Calu3 (cell line): Measurements from ENCODE around the gene PSMB5. TPM values are rescaled to one million over a fixed set of nuclear protein-coding genes. Genes with fewer than 3 reads are reported as not detected.
A peak's percentile ranks its signal among the peaks of the same experiment; 100 is the strongest.

Experiments
- BruUV-seq: library from RNA; stranded (reverse); fragments of 400-500 nt; replicated peaks from 2 replicates; lab custom pipeline; 2021; lab: Mats Ljungman, UMichigan
- CTCF ChIA-PET: fragments of 300-600 bp; sonication (Branson Sonifier 250); formaldehyde crosslinking; loops from one replicate; lab custom pipeline; 2022; ENCODE audit warnings: antibody characterized with exemption; lab: Charles Lee
- DNase-seq: peaks from one replicate; pipeline ENCODE4 v3.0.0; 2022
- H3K27ac Mint-ChIP-seq: one replicate; pipeline ENCODE4 v1.8.0; 2022; ENCODE audit warnings: mixed read lengths; ENCODE audit not compliant: unreplicated experiment
- H3K27me3 Mint-ChIP-seq: one replicate; pipeline ENCODE4 v1.8.0; 2022; ENCODE audit warnings: mixed read lengths; ENCODE audit not compliant: unreplicated experiment
- H3K36me3 Mint-ChIP-seq: one replicate; pipeline ENCODE4 v1.8.0; 2022; ENCODE audit warnings: mild to moderate bottlenecking, moderate library complexity, mixed read lengths; ENCODE audit not compliant: insufficient read depth, unreplicated experiment
- H3K4me1 Mint-ChIP-seq: one replicate; pipeline ENCODE4 v1.8.0; 2022; ENCODE audit warnings: mild to moderate bottlenecking, low read depth, mixed read lengths; ENCODE audit not compliant: unreplicated experiment
- H3K4me3 Mint-ChIP-seq: one replicate; pipeline ENCODE4 v1.8.0; 2022; ENCODE audit warnings: mild to moderate bottlenecking, low read depth, moderate library complexity, mixed read lengths; ENCODE audit not compliant: unreplicated experiment
- H3K9me3 Mint-ChIP-seq: one replicate; pipeline ENCODE4 v1.8.0; 2022; ENCODE audit warnings: low read depth, mixed read lengths; ENCODE audit not compliant: unreplicated experiment
- CTCF ChIP-seq: fragments of 200-600 bp; IDR thresholded peaks from one replicate; pipeline ENCODE4 v1.8.0; 2022; ENCODE audit warnings: antibody characterized with exemption; ENCODE audit not compliant: unreplicated experiment
- intact Hi-C: fragments of 100-400 bp; cut with micrococcal nuclease; formaldehyde crosslinking; loops from one replicate; pipeline ENCODE4 v1.10.0; 2022; ENCODE audit not compliant: unreplicated experiment
- total RNA-seq: library from RNA; stranded (reverse); gene quantifications from 2 replicates; pipeline ENCODE4 v1.2.3, GENCODE V29; 2022

The PSMB5 gene
- total RNA-seq, 1 experiment from 2014 or later: 121 TPM

- Mint-ChIP-seq H3K27ac (no peak overlapping the region), H3K27me3 (peaks cover 32% of the 10 kb centered on the region), H3K36me3 (no peaks in the 10 kb centered on the region), H3K9me3 (no peaks in the 10 kb centered on the region), H3K4me3 (no peak overlapping the region), H3K4me1 (no peaks in the 10 kb centered on the region)
- no peak for DNase-seq
- intact Hi-C loops: no loop called here
- BruUV-seq: no TSS peak
- no peak for TF ChIP-seq CTCF
- CTCF ChIA-PET: no interaction called here
Observed at GRCh38 chr14:23040100-23040499, 5.4 kb upstream of the PSMB5 start.

GRCh38 chr14:23035303-23036144 is 824 bp upstream of the PSMB5 start:
- H3K36me3 Mint-ChIP-seq: peaks cover 38% of the 10 kb centered on the region
- H3K4me1 Mint-ChIP-seq: peaks cover 8% of the 10 kb centered on the region
- no peaks in the 10 kb centered on the region for H3K27me3 Mint-ChIP-seq
- peak overlapping the region; percentile 95 for H3K4me3 Mint-ChIP-seq
- CTCF ChIA-PET: interaction anchor here (0.6 kb wide), 1 partner anchor 181 kb away, joined by 3 read pairs; no protein-coding TSS in a partner anchor
- H3K9me3 Mint-ChIP-seq: no peaks in the 10 kb centered on the region
- DNase-seq: no peak
- intact Hi-C loops: no loop called here
- peak overlapping the region; percentile 99 for H3K27ac Mint-ChIP-seq
- TF ChIP-seq CTCF: no peak
- no TSS peak for BruUV-seq

GRCh38 chr14:23033801-23034497 is 751 bp downstream of the PSMB5 start:
- no peak for DNase-seq
- Mint-ChIP-seq H3K27me3 (no peaks in the 10 kb centered on the region), H3K9me3 (no peaks in the 10 kb centered on the region), H3K27ac (peak overlapping the region; percentile 99), H3K4me1 (peaks cover 8% of the 10 kb centered on the region), H3K36me3 (peaks cover 44% of the 10 kb centered on the region), H3K4me3 (peak overlapping the region; percentile 95)
- TSS peak; percentile 77 for BruUV-seq
- no peak for TF ChIP-seq CTCF
- intact Hi-C loops: no loop called here
- CTCF ChIA-PET: interaction anchor here (1.2 kb wide), 1 partner anchor 24 kb away, joined by 3 read pairs; no protein-coding TSS in a partner anchor

- peak overlapping the region; percentile 95 for H3K4me3 Mint-ChIP-seq
- intact Hi-C loops: no loop called here
Observed at GRCh38 chr14:23033251-23033727, 1.4 kb downstream of the PSMB5 start.

More at GRCh38 chr14:23033251-23033727, 1.4 kb downstream of the PSMB5 start:
- no TSS peak for BruUV-seq
- no peak for DNase-seq
- Mint-ChIP-seq H3K4me1 (peaks cover 8% of the 10 kb centered on the region), H3K27ac (no peak overlapping the region), H3K36me3 (peaks cover 48% of the 10 kb centered on the region), H3K9me3 (no peaks in the 10 kb centered on the region), H3K27me3 (no peaks in the 10 kb centered on the region)
- CTCF ChIA-PET: interaction anchor here (1.2 kb wide), 1 partner anchor 25 kb away, joined by 3 read pairs; no protein-coding TSS in a partner anchor
- TF ChIP-seq CTCF: no peak
